GM23248 (cell line): ENCODE data around the gene RIMS1.

Source experiments
- EZH2 ChIP-seq: fragments of 200-600 bp; sonication (generic); IDR thresholded peaks from 2 replicates; pipeline ENCODE4 v1.6.1; 2018; ENCODE audit warnings: antibody characterized with exemption, mild to moderate bottlenecking; ENCODE audit not compliant: insufficient read depth, poor library complexity, severe bottlenecking
- EZH2phosphoT487 ChIP-seq: fragments of 200-600 bp; sonication (generic); IDR thresholded peaks from 2 replicates; pipeline ENCODE4 v1.6.1; 2018; ENCODE audit warnings: antibody characterized with exemption, moderate library complexity, mild to moderate bottlenecking, low read depth; ENCODE audit not compliant: insufficient read depth

GRCh38 chr6:72149715-72150114 lies 263.4 kb downstream of the RIMS1 start:
- TF ChIP-seq EZH2 = no peak
- TF ChIP-seq EZH2phosphoT487 = no peak
